ENCODE measurements around the gene CRACR2A.

CRACR2A gene

DNA sequence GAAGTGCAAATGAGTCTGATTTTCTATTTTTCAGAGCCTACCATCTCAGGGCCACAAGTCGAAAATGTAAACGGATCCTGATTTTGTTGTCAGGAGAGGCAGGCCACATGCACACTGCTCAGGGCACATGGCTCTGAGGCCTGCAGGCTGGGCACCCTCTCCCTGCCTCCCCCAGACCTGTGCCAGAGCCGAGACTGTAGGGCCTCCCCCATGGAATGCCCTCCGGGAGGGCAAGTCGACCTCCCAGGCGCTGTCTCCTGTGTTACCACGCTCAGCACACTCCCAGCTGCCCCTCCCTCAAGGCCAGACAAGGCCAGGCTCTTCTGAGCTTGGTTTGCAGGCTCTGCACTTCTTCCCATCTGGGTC, 121.7 kb downstream of the CRACR2A start:
- DNase-seq (ENCODE audit: insufficient read length, low spot score) (no peak), FAIRE-seq (no peak)
- TF ChIP-seq, protein P1, sequence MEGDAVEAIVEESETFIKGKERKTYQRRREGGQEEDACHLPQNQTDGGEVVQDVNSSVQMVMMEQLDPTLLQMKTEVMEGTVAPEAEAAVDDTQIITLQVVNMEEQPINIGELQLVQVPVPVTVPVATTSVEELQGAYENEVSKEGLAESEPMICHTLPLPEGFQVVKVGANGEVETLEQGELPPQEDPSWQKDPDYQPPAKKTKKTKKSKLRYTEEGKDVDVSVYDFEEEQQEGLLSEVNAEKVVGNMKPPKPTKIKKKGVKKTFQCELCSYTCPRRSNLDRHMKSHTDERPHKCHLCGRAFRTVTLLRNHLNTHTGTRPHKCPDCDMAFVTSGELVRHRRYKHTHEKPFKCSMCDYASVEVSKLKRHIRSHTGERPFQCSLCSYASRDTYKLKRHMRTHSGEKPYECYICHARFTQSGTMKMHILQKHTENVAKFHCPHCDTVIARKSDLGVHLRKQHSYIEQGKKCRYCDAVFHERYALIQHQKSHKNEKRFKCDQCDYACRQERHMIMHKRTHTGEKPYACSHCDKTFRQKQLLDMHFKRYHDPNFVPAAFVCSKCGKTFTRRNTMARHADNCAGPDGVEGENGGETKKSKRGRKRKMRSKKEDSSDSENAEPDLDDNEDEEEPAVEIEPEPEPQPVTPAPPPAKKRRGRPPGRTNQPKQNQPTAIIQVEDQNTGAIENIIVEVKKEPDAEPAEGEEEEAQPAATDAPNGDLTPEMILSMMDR (IDR thresholded peaks at IDR 0.05; ENCODE audit: insufficient read depth, missing control alignments): no peak

DNA sequence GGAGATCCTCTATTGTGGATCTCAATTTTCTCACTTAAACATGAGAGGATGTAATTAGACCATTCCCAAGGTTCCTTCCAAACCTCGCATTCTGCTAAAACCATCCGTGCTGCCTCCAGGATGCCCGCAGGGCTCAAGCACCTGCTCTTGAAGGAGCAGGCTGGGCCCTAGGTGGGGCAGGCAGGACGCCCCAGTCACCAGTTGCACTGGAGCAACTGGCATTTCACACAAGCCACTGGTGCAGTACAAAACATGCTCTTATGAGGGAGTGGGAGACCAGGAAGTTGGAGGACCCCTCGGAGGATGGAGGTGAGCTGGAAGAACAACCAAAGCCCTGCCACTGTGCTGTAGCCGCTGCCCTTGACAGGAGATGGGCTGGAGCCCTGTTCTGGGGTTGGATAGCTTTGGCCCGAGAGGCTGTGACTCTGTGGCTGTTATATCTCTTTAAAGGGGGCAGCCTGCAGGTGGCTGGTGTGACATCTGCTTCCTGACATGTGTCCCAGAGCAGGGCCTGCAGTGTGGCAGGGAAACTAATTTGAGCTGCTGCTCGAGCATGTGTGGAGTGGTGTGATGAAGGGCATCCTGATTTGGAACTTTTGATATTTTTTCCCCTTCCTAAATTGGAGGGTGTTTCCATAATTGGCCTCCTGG, 122.2 kb downstream of the CRACR2A start:
- no peak for DNase-seq (ENCODE audit: insufficient read length, low spot score)
- FAIRE-seq: no peak
- TF ChIP-seq, protein P1 (IDR thresholded peaks at IDR 0.05; ENCODE audit: insufficient read depth, missing control alignments): no peak

DNA sequence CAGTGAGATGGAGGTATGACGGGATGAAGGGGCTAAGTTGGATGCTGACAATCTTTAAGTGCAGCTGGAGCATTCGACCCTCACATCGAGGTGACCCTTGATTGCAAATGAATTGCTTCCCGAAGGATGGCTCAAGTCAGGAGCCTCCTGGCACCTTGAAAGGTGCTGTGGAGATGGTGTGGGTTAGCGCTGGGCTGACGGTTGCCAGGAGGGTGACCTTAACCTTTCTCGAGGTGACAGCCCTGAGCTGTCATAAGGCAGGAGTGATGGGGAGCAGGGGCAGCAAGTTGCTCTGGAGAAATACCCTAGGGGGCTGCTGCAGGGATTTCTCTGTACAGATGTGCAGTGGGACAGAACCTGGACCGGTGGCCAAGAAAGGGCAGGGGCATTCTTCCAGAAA, 122.8 kb downstream of the CRACR2A start:
- no peak for FAIRE-seq
- DNase-seq (ENCODE audit: insufficient read length, low spot score): no peak
- TF ChIP-seq, protein P1 (IDR thresholded peaks at IDR 0.05; ENCODE audit: insufficient read depth, missing control alignments): no peak

DNA sequence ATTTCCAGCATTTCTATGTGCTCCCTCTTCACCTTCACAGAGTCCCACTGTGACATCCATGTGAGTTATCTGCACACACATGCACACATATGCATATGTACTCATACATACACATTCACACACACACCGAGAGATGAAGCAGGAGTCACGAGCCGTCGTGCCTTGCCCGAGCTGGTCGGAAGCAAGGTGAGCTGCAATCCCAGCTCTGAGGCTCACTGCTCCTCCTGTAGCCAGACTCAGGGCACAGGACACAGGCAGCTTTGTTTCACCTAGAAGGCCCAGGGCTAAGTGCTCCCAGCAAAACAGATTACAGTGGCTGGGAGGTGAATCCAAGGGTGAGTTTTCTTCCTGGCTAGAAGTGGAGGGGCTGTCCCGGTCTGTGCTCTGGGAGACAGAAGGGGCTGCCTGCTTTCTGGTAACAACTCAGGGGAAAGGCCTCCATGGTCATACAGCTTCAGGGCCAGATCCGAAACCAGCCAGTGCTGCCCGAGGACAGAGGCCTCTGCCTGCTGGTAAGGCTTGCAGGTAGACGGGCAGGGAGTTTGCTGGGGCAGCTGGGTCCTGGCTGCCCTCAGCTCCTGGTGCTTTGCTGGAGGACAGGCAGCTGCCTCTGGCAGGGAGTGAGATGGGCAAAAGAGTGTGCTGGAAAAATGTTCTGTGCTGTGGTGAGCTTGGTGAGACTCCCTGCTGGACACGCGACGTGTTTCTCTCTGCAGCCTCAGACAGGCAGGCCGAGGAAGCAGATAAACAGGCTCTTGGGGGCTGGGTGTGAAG, 123.7 kb downstream of the CRACR2A start:
- FAIRE-seq (no peak), DNase-seq (ENCODE audit: insufficient read length, low spot score) (no peak)
- TF ChIP-seq, protein P1 (IDR thresholded peaks at IDR 0.05; ENCODE audit: insufficient read depth, missing control alignments): no peak

DNA sequence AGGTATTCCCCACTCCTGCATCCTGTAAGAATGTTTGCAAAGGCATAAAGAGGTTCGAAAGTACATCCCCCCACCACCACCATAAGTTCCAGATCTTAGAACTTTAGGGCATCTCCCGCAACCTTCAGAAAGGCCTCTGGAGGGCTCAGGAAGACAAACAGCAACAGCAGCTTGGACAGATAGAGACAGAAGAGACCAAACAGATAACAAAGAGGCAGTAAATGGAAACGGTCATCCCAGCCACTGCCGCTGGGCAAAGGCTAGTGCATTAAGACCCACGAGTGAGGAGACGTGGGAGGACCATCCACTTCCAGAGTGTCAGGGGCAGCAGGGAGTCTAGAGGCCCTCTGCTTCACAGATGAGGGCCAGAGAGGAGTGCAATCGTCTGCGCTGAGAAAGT, 124.3 kb downstream of the CRACR2A start:
- FAIRE-seq (no peak), DNase-seq (ENCODE audit: insufficient read length, low spot score) (no peak)
- TF ChIP-seq, protein P1 (IDR thresholded peaks at IDR 0.05; ENCODE audit: insufficient read depth, missing control alignments): no peak

DNA sequence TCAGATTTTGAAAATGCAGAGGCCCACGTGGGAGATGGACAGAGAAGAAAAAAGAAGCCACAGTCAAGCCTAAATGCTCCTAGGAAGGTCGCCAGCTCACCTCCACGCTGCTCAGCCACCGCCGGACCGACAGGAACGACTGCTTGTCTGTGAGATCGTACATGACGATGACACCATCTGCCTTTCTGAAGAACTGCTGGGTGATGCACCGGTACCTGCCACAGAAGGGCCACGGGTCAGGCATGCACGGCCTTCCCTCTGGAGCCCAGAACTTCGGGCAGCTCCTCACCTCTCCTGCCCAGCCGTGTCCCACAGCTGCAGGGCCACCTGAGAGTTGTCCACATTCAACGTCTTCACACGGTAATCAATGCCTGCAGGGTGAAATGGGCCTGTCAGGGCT, 125.6 kb downstream of the CRACR2A start:
- no peak for DNase-seq (ENCODE audit: insufficient read length, low spot score)
- FAIRE-seq: no peak
- TF ChIP-seq, protein P1 (IDR thresholded peaks at IDR 0.05; ENCODE audit: insufficient read depth, missing control alignments): no peak

DNA sequence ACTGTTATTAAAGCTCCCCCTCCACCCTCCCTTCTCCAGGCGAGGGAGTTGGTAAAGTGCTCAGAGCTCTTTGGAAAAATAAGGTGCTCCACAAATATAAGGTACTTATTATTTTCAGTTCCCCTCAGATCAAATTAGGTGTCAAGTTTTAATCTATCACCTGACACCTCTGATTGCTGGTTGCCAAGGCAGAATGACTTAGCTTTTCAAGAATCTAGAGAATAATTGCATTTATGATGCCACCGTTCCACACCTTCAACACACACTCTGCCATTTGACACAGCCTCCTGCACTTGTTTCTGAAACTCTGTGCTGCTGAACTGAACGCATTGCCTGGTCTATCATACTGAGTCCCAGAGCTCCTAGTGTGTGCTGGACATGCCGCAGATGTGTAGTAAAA, 128.6 kb downstream of the CRACR2A start:
- TF ChIP-seq, protein P1 (IDR thresholded peaks at IDR 0.05; ENCODE audit: insufficient read depth, missing control alignments): no peak
- FAIRE-seq (no peak), DNase-seq (ENCODE audit: insufficient read length, low spot score) (no peak)

All from D721Med (cell line).